GM19324 (cell line): ENCODE data around the gene FAM168B.
A peak's percentile ranks its signal among the peaks of the same experiment; 100 is the strongest.
"Not testable (repeated sequence)": the region's sequence is repeated elsewhere in the genome, so short reads cannot be mapped to it uniquely, and the experiment has no call there.

Source experiments
- ATAC-seq: cut with Tn5 transposase; IDR thresholded peaks from one replicate; pipeline ENCODE4 v1.9.1; 2021; ENCODE audit warnings: mild to moderate bottlenecking, moderate library complexity; ENCODE audit not compliant: unreplicated experiment, low FRiP score

FAM168B gene

DNA sequence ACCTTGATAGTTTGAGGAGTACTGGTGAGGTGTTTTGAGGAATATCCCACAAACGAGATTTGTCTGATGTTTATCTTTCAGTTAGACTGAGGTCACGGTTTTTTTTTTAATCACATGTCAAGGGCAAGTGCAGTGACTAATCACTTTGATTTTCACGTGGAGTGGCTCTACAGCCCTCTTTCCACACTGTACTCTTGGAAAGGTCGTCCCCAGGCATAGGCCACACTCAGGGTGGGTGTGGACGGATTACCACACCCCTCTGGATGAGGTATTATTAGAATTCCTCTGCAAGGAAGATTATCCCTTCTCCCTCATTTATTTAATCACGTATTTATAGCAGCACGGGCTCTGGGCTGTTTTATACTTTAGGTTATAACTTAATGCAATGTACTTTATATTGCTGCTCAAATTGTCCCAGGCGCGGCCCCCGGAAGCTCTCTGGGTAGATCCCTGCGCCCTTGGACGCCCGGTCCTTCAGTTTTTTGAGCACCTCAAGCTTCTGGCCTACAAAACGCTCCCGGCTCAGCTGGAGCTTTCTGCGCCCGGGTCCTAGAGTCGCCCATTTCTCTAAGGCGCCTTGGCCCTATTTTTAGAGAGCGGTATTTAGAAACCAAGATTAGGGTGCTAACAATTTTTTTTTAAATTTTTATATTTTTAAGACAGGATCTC lies 11.4 kb upstream of the FAM168B start:
- peak; percentile 68 for ATAC-seq

GRCh38 chr2:131103165-131103564 lies 9.9 kb upstream of the FAM168B start:
- no peak for ATAC-seq

- no peak for ATAC-seq
Measured at GRCh38 chr2:131094463-131095281, 1.4 kb upstream of the FAM168B start.

- ATAC-seq, result peak; percentile 76
Measured at GRCh38 chr2:131093696-131094462, 619 bp upstream of the FAM168B start.

- ATAC-seq, result no peak
Measured at GRCh38 chr2:131092458-131093005, 728 bp downstream of the FAM168B start.

GRCh38 chr2:131085646-131086045 lies 7.6 kb downstream of the FAM168B start:
- no peak for ATAC-seq

GRCh38 chr2:131081190-131081589 lies 12.1 kb downstream of the FAM168B start:
- no peak for ATAC-seq

DNA sequence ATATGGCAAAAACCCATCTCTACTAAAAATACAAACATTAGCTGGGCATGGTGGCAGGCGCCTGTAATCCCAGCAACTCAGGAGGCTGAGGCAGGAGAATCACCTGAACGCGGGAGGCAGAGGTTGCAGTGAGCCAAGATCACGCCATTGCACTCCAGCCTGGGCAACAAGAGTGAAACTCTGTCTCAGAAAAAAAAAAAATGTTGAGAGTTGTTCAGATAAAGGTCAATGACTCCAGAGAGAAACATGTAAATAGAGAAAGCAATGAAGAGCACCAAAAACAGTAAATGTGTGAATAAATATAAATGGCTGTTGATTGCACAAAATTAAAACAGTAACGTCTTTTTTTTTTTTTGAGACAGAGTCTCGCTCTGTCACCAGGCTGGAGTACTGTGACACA lies 13.3 kb downstream of the FAM168B start:
- not testable (repeated sequence) for ATAC-seq

DNA sequence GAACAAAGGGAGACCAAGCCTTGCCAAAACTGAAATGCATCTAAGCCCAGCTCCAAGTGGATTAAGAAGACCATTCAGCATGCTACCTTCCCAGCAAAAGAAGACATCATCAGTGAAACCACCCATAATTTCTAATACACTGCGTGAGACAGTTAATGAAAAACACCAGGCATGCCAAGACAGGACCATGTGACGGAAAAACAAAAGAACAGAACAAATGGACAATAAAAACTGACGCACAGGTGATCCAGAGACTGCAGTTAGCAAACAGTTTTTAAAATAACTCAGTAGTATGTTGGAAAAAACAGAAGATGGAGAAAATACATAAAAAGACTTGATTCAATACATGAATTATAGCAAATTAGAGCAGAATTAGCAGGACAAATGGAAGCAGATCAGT lies 15.3 kb downstream of the FAM168B start:
- no peak for ATAC-seq

DNA sequence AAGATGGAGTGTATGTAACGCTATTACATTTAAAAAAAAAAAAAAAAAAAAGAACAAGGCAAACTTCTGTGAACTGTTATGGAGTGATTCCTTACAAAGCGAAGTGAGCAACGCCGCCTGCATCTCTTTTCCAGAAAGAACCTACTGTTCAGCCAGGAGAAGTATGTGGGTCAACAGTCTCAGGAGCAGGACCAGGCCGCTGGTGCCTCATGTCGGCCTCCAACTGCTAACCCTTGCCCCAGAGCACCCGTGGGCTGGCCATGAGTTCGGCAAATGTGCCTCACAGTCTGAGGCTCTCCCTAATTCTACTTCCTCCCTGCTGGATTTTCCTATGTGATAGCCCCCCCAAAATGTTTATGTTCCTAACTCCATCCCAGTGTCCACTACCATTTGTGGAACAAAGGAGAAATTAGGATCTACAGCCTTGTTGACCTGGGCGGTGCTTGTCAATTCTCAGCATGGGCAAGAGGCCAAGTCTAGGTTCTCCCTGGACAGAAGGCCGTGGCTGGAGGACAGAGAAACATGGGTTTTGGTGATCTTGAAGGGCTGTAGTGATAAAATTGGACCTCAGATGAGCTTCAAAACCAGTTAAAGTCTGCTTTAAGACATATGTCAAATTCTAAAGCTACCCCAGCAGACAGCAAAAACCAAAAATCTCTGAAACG lies 15.9 kb downstream of the FAM168B start:
- no peak for ATAC-seq

DNA sequence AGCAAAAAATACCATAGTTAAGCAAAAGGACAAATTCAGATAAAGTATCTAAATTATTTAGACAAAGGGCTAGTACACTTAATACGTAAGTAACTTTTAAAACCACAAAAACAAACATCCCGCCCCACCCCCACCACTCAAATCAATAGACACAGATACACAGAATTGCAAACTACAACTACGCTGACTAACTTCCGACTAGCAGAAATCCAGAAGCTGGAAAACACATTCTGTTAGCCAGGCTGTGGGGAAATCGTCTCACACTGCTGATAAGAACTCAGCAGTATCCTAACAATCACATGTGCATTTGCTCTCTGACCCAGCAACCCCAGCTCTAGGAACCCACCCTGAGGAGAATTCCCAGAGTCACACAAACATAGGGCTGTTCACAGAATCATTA lies 16.6 kb downstream of the FAM168B start:
- ATAC-seq, result no peak

GRCh38 chr2:131075578-131075977 lies 17.7 kb downstream of the FAM168B start:
- ATAC-seq, result not testable (repeated sequence)

- not testable (repeated sequence) for ATAC-seq
Measured at GRCh38 chr2:131068172-131068571, 25.1 kb downstream of the FAM168B start.

DNA sequence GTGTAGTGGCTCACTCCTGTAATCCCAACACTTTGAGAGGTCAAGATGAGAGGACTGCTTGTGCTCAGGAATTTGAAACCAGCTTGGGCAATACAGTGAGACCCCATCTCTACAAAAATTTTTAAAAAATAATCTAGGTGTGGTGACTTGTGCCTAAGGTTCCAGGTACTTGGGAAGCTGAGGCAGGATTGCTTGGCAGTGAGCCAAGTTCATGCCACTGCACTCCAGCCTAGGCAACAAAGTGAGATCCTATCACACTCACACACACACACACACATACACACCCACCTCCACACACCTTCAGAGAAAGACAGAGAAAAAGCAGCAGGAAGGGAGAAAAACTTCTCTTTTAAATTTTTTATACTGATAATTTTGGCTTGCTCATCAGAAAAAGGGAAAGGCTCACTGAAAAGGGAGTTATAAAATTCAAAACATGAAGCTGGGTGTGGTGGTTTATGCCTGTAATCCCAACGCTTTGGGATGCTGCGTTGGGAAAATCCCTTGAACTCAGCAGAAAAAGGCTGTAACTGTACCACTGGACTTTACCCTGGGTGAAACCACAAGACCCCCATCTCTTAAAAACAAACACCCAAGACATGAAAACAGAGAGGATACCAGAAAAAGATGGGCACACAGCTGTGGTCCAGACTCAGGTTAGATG lies 25.7 kb downstream of the FAM168B start:
- ATAC-seq, result no peak

GRCh38 chr2:131064589-131065512 lies 28.4 kb downstream of the FAM168B start:
- ATAC-seq, result no peak

DNA sequence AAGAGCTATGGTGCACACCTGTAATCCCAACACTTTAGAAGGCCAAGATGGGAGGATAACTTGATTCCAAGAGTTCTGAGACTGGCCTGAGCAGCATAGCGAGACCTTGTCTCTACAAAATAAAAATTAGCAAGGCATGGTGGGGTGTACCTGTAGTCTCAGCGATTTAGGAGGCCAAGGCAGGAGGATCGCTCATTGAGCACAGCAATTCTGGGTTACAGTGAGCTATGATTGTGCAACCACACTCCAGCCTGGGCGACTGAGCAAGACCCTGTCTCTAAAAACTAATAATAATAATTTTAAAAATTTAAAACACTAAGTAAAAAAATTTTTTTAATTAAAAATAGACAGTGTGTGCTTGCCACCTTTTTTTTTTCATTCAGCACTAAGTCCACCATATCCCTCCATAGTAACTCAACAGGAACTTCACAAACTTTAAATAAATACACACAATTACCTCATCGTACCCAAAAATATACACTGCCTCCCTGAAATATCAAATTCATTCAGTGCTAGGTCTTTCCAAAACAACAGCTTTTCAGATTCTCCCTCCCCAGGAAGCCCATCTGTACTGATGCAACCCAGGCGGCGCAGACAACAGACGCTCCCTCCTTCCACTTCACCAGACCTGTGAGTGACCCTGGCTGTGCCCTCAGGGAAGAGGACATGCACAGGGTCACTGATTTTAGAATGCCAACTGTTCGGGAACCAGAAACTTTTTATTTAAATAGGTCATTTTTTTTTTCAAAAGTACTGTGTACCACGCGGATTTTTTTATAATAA lies 29.6 kb downstream of the FAM168B start:
- ATAC-seq, result no peak

- ATAC-seq, result no peak
Measured at GRCh38 chr2:131058920-131059319, 34.3 kb downstream of the FAM168B start.

DNA sequence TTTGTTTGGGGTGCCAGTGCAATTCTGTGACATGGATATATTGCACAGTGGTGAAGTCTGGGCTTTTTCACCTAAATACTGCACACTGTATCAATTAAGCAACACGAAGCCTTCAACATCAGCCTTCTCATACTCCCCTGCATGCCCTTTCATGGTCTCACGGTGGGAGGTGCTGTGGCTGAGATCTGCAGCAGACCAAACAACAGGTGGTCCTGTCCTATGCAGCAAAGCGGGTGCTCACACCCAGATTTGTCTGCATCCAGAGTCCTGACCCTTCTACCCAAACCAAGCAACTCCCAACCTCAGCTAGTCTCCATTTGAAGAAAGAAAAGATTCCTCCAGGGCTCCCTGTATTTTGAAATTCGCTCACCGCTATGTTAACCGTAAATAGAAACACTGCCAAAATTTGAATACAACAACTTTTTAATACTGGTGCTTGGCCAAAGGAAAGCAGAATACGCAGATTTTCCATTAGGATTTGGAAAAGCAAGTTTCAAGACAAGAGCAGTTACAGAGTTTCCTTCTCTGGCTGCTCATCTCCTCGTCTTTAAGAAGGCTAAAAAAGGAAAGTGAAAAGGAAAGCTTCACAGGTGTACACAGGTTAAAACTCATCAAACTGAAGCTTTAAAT lies 34.9 kb downstream of the FAM168B start:
- no peak for ATAC-seq
